ENCODE data around the gene ROCK1. TPM values are rescaled to one million over a fixed set of nuclear protein-coding genes. Genes with fewer than 3 reads are reported as not detected.

The ROCK1 gene
- 36.6 and 49.6 TPM in 2 replicates for total RNA-seq

GRCh38 chr18:21111346-21112139, at the start of gene ROCK1:
ROCK1 (minus strand) TSS chr18:21111813; CDS start chr18:21110910, 903 bp downstream.

Other genes starting within 250 kb of the ROCK1 start
- gene GREB1L, start 130.4 kb upstream of the ROCK1 start, total RNA-seq: 0.34 and 1.6 TPM in 2 replicates